ENCODE results near the gene CA10.

CA10 gene

GRCh38 chr17:51630101-51630671 lies 528.3 kb downstream of the CA10 start:
- DNase-seq, result no peak

- no peak for DNase-seq
Observed at GRCh38 chr17:51629232-51629631, 529.3 kb downstream of the CA10 start.

- DNase-seq, result no peak
Observed at GRCh38 chr17:51627779-51628178, 530.7 kb downstream of the CA10 start.

GRCh38 chr17:51618476-51618875 lies 540.0 kb downstream of the CA10 start:
- DNase-seq, result no peak

GRCh38 chr17:51617986-51618385 lies 540.5 kb downstream of the CA10 start:
- DNase-seq, result no peak

GRCh38 chr17:51613255-51613654 lies 545.3 kb downstream of the CA10 start:
- no peak for DNase-seq

GRCh38 chr17:51612692-51613091 lies 545.8 kb downstream of the CA10 start:
- no peak for DNase-seq

GRCh38 chr17:51611585-51611984 lies 546.9 kb downstream of the CA10 start:
- DNase-seq, result no peak

GRCh38 chr17:51610834-51611233 lies 547.7 kb downstream of the CA10 start:
- DNase-seq, result no peak

GRCh38 chr17:51610155-51610554 lies 548.4 kb downstream of the CA10 start:
- no peak for DNase-seq

- DNase-seq, result no peak
Observed at GRCh38 chr17:51608251-51608933, 550.1 kb downstream of the CA10 start.

GRCh38 chr17:51607512-51607911 lies 551.0 kb downstream of the CA10 start:
- DNase-seq, result no peak

- no peak for DNase-seq
Observed at GRCh38 chr17:51604299-51605020, 554.1 kb downstream of the CA10 start.

- no peak for DNase-seq
Observed at GRCh38 chr17:51601622-51602261, 556.8 kb downstream of the CA10 start.

- DNase-seq, result no peak
Observed at GRCh38 chr17:51598824-51599223, 559.7 kb downstream of the CA10 start.

- no peak for DNase-seq
Observed at GRCh38 chr17:51597345-51597744, 561.2 kb downstream of the CA10 start.

GRCh38 chr17:51595826-51596398 lies 562.6 kb downstream of the CA10 start:
- no peak for DNase-seq

GRCh38 chr17:51590071-51590656 lies 568.4 kb downstream of the CA10 start:
- peak; percentile 91 for DNase-seq

GRCh38 chr17:51588063-51588462 lies 570.5 kb downstream of the CA10 start:
- no peak for DNase-seq

- no peak for DNase-seq
Observed at GRCh38 chr17:51587516-51587915, 571.0 kb downstream of the CA10 start.

- no peak for DNase-seq
Observed at GRCh38 chr17:51585514-51586104, 572.9 kb downstream of the CA10 start.

- DNase-seq, result no peak
Observed at GRCh38 chr17:51580869-51581268, 577.6 kb downstream of the CA10 start.
